ENCODE data around the gene CBFA2T2.
"Not testable (repeated sequence)": the region's sequence is repeated elsewhere in the genome, so short reads cannot be mapped to it uniquely, and the experiment has no call there.

Gene CBFA2T2

GRCh38 chr20:33506576-33506975 is 16.7 kb downstream of the CBFA2T2 start:
- no peak for DNase-seq (ENCODE audit: low read depth)

GRCh38 chr20:33507461-33507860 is 17.6 kb downstream of the CBFA2T2 start:
- DNase-seq (ENCODE audit: low read depth), result no peak

- DNase-seq (ENCODE audit: low read depth), result not testable (repeated sequence)
Measured at GRCh38 chr20:33508015-33508414, 18.1 kb downstream of the CBFA2T2 start.

- DNase-seq (ENCODE audit: low read depth), result not testable (repeated sequence)
Measured at GRCh38 chr20:33509057-33509456, 19.2 kb downstream of the CBFA2T2 start.

- not testable (repeated sequence) for DNase-seq (ENCODE audit: low read depth)
Measured at GRCh38 chr20:33511876-33512275, 22.0 kb downstream of the CBFA2T2 start.

GRCh38 chr20:33515569-33516216 is 25.8 kb downstream of the CBFA2T2 start:
- no peak for DNase-seq (ENCODE audit: low read depth)

GRCh38 chr20:33516882-33517281 is 27.0 kb downstream of the CBFA2T2 start:
- no peak for DNase-seq (ENCODE audit: low read depth)

- no peak for DNase-seq (ENCODE audit: low read depth)
Measured at GRCh38 chr20:33518071-33518470, 28.2 kb downstream of the CBFA2T2 start.

GRCh38 chr20:33521461-33521860 is 31.6 kb downstream of the CBFA2T2 start:
- no peak for DNase-seq (ENCODE audit: low read depth)

- no peak for DNase-seq (ENCODE audit: low read depth)
Measured at GRCh38 chr20:33522256-33522820, 32.4 kb downstream of the CBFA2T2 start.

GRCh38 chr20:33524261-33524660 is 34.4 kb downstream of the CBFA2T2 start:
- DNase-seq (ENCODE audit: low read depth), result no peak

GRCh38 chr20:33526769-33527168 is 36.9 kb downstream of the CBFA2T2 start:
- DNase-seq (ENCODE audit: low read depth), result no peak

GRCh38 chr20:33531047-33531877 is 41.4 kb downstream of the CBFA2T2 start:
- DNase-seq (ENCODE audit: low read depth), result no peak

- DNase-seq (ENCODE audit: low read depth), result no peak
Measured at GRCh38 chr20:33531885-33532284, 42.0 kb downstream of the CBFA2T2 start.

- DNase-seq (ENCODE audit: low read depth), result no peak
Measured at GRCh38 chr20:33532753-33533459, 43.0 kb downstream of the CBFA2T2 start.

GRCh38 chr20:33535717-33536116 is 45.8 kb downstream of the CBFA2T2 start:
- not testable (repeated sequence) for DNase-seq (ENCODE audit: low read depth)

GRCh38 chr20:33537608-33538007 is 47.7 kb downstream of the CBFA2T2 start:
- no peak for DNase-seq (ENCODE audit: low read depth)

GRCh38 chr20:33539129-33539528 is 49.2 kb downstream of the CBFA2T2 start:
- DNase-seq (ENCODE audit: low read depth), result no peak

- DNase-seq (ENCODE audit: low read depth), result no peak
Measured at GRCh38 chr20:33540427-33540826, 50.5 kb downstream of the CBFA2T2 start.

GRCh38 chr20:33541074-33541473 is 51.2 kb downstream of the CBFA2T2 start:
- no peak for DNase-seq (ENCODE audit: low read depth)

GRCh38 chr20:33541797-33542196 is 51.9 kb downstream of the CBFA2T2 start:
- DNase-seq (ENCODE audit: low read depth), result no peak

- DNase-seq (ENCODE audit: low read depth), result no peak
Measured at GRCh38 chr20:33545763-33546162, 55.9 kb downstream of the CBFA2T2 start.

Data from stimulated activated CD8-positive, alpha-beta memory T cell treated with anti-CD3 and anti-CD28 coated beads, Interleukin-12 subunit alpha, Interleukin-12 subunit beta, amount 100 ng/mL, for 4 hours (primary cell).